HepG2 (cell line): ENCODE results near the gene BCO1. TPM values are rescaled to one million over a fixed set of nuclear protein-coding genes. Genes with fewer than 3 reads are reported as not detected.
A peak's percentile ranks its signal among the peaks of the same experiment; 100 is the strongest.

ENCODE experiments used
- ATAC-seq: fragments of 200-7000 bp; cut with Tn5 transposase; 3 replicates; pipeline ENCODE4 v1.9.1; 2020; ENCODE audit warnings: mild to moderate bottlenecking, moderate library complexity
- BruUV-seq: library from RNA; stranded (reverse); fragments of 400-500 nt; replicated peaks from 2 replicates; lab custom pipeline; 2021; lab: Mats Ljungman, UMichigan
- CTCF ChIA-PET: fragments of 300-600 bp; formaldehyde crosslinking; extraction: SDS; loops from one replicate; lab custom pipeline; 2021; ENCODE audit warnings: low total read pairs, inconsistent platforms, low intra/inter-chr PET ratio; lab: Yijun Ruan, JAX
- POLR2A ChIA-PET: fragments of 350-600 bp; sonication (Branson Sonifier 250); formaldehyde crosslinking; loops from one replicate; lab custom pipeline; 2020; ENCODE audit warnings: antibody characterized with exemption, inconsistent platforms; lab: Yijun Ruan, JAX
- DNase-seq: peaks from one replicate; pipeline ENCODE4 v3.0.0-alpha.2; 2015; ENCODE audit warnings: low spot score
- FAIRE-seq: peaks from 3 replicates; lab custom pipeline; 2011; peaks lifted over from hg19 to GRCh38; lab: Jason Lieb, UNC
- H2AFZ ChIP-seq: one replicate; pipeline ENCODE4 v1.6.1; 2011; ENCODE audit warnings: low read length, inconsistent platforms
- H3K27ac ChIP-seq: fragments of 300-600 bp; 3 replicates; pipeline ENCODE4 v1.8.0; 2011; ENCODE audit warnings: mixed run types, mild to moderate bottlenecking, mixed read lengths, low read length, inconsistent platforms; ENCODE audit not compliant: insufficient read depth; ENCODE audit errors: extremely low read length
- H3K27me3 ChIP-seq, 2 experiments: fragments of 200-600 bp in 1 of 2; 2 replicates in 1 of 2; 3 replicates in 1 of 2; pipeline versions ENCODE4 v1.6.0 to v1.8.0; 2011; ENCODE audit warnings: low read length in 2 of 2, mild to moderate bottlenecking in 2 of 2, moderate library complexity in 2 of 2, inconsistent platforms in 1 of 2; ENCODE audit not compliant: insufficient read depth in 2 of 2, control insufficient read depth in 1 of 2
- H3K36me3 ChIP-seq, 2 experiments: fragments of 200-600 bp in 1 of 2; replicated peaks in 1 of 2; 2 replicates in 1 of 2; 3 replicates in 1 of 2; pipeline versions ENCODE4 v1.5.1 to v1.8.0; 2011; ENCODE audit warnings: low read length in 2 of 2, inconsistent platforms in 1 of 2; ENCODE audit not compliant: insufficient read depth in 2 of 2, control insufficient read depth in 1 of 2
- H3K4me1 ChIP-seq: 2 replicates; pipeline ENCODE4 v1.5.1; 2012; ENCODE audit warnings: low read length, inconsistent platforms; ENCODE audit not compliant: insufficient read depth
- H3K4me2 ChIP-seq: 2 replicates; pipeline ENCODE4 v1.6.0; 2011; ENCODE audit warnings: low read depth, low read length, inconsistent platforms
- H3K4me3 ChIP-seq, 3 experiments: fragments of 200-600 bp in 1 of 3; sonication (generic), shearing (Covaris generic) in 1 of 3; replicated peaks in 1 of 3; 2 replicates each; pipeline ENCODE4 v1.5.1; 2011 to 2016; ENCODE audit warnings: low read length in 3 of 3, inconsistent platforms in 2 of 3, low read depth in 2 of 3, mild to moderate bottlenecking in 2 of 3, control low read depth in 1 of 3, mixed read lengths in 1 of 3; ENCODE audit not compliant: insufficient read depth in 1 of 3
- H3K79me2 ChIP-seq: one replicate; pipeline ENCODE4 v1.6.1; 2011; ENCODE audit warnings: low read length, inconsistent platforms; ENCODE audit not compliant: insufficient read depth
- H3K9ac ChIP-seq: 2 replicates; pipeline ENCODE4 v1.6.0; 2011; ENCODE audit warnings: mild to moderate bottlenecking, low read depth, low read length, inconsistent platforms; ENCODE audit not compliant: insufficient read depth
- H3K9me3 ChIP-seq: 2 replicates; pipeline ENCODE4 v1.5.1; 2012; ENCODE audit warnings: mild to moderate bottlenecking, low read length
- H4K20me1 ChIP-seq: 2 replicates; pipeline ENCODE4 v1.6.0; 2011; ENCODE audit warnings: inconsistent platforms, mild to moderate bottlenecking, low read length, moderate library complexity; ENCODE audit not compliant: insufficient read depth
- ATF7 ChIP-seq, 2 experiments: fragments of 450-650 bp in 1 of 2; sonication (generic) in 1 of 2; formaldehyde crosslinking in 1 of 2; IDR thresholded peaks; 2 replicates each; pipeline versions ENCODE4 v1.4.0 to v1.6.1; 2016 to 2020; ENCODE audit warnings: antibody characterized with exemption in 1 of 2, mild to moderate bottlenecking in 1 of 2, missing genetic modification reagents in 1 of 2
- FOXA1 ChIP-seq, 2 experiments: fragments of 450-650 bp in 1 of 2; sonication (generic) in 1 of 2; formaldehyde crosslinking in 1 of 2; IDR thresholded peaks; 2 replicates each; pipeline versions ENCODE4 v1.4.0 to v1.6.1; 2016 to 2020; ENCODE audit warnings: missing genetic modification reagents in 1 of 2
- WGBS: methylation state at CpG from one replicate; pipeline ENCODE4 v1.1.6; 2017; ENCODE audit warnings: low lambda C conversion rate; 5-methylcytosine and 5-hydroxymethylcytosine counted together
- in situ Hi-C: cut with HindIII; loops from 2 replicates; pipeline ENCODE4 v1.10.0; 2017; ENCODE audit warnings: low pct_unique_long_range_greater_than_20kb; ENCODE audit not compliant: extremely low pct_ligation_motif_present
- intact Hi-C: fragments of 100-400 bp; cut with micrococcal nuclease; formaldehyde crosslinking; loops from one replicate; pipeline ENCODE4 v1.10.0; 2022; ENCODE audit not compliant: unreplicated experiment
- polyA plus RNA-seq, 8 experiments: library from polyadenylated mRNA; depleted of rRNA in 3 of 8; stranded (reverse) in 7 of 8; unstranded in 1 of 8; fragments of >200 nt; fragmentation: Illumina TruSeq in 4 of 8; extraction: Trizol in 4 of 8; gene quantifications; 2 replicates each; pipeline versions ENCODE4 v1.2.1 to v1.2.3, GENCODE V29; 2011 to 2016; ENCODE audit warnings: low read depth in 4 of 8, missing spikeins in 1 of 8, mixed read lengths in 1 of 8; ENCODE audit not compliant: insufficient read depth in 1 of 8
- total RNA-seq, 5 experiments: library from RNA; depleted of rRNA; stranded (reverse); fragments of >200 nt; fragmentation: Illumina TruSeq; extraction: Trizol; gene quantifications; 2 replicates each; pipeline ENCODE4 v1.2.3, GENCODE V29; 2016; ENCODE audit warnings: low read depth in 1 of 5
- TF ChIP-seq, protein P1 (sequence below): fragments of 450-650 bp; IDR thresholded peaks from 2 replicates; pipeline ENCODE4 v1.6.1; 2017
- TF ChIP-seq, protein P2 (sequence below): sonication (generic); formaldehyde crosslinking; IDR thresholded peaks from 2 replicates; pipeline ENCODE4 v1.5.1; 2020; ENCODE audit warnings: mild to moderate bottlenecking, missing genetic modification reagents, moderate library complexity

The BCO1 gene
- total and polyA plus RNA-seq, 2 of the 13 experiments (the other 11 are each of a cell fraction or from before 2014, with no cell fraction given) = 0.11 TPM; not detected in 1

GRCh38 chr16:81265052-81265451, 26.6 kb downstream of the BCO1 start:
- H4K20me1 ChIP-seq = no peaks in the 10 kb centered on the region
- CTCF ChIA-PET = no interaction called here
- BruUV-seq = no TSS peak
- intact Hi-C loops = no loop called here
- H3K4me1 ChIP-seq = no peaks in the 10 kb centered on the region
- TF ChIP-seq, protein P1, sequence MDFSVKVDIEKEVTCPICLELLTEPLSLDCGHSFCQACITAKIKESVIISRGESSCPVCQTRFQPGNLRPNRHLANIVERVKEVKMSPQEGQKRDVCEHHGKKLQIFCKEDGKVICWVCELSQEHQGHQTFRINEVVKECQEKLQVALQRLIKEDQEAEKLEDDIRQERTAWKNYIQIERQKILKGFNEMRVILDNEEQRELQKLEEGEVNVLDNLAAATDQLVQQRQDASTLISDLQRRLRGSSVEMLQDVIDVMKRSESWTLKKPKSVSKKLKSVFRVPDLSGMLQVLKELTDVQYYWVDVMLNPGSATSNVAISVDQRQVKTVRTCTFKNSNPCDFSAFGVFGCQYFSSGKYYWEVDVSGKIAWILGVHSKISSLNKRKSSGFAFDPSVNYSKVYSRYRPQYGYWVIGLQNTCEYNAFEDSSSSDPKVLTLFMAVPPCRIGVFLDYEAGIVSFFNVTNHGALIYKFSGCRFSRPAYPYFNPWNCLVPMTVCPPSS = 0 out of 2 replicates have a peak, but pooled peaks have one; percentile 34
- TF ChIP-seq ATF7 (IDR thresholded peaks at IDR 0.05) = 0 out of 2 replicates have a peak, but pooled peaks have one; percentile 2
- no peak for TF ChIP-seq ATF7 (CRISPR knock-in tag; IDR thresholded peaks at IDR 0.05)
- TF ChIP-seq FOXA1 (IDR thresholded peaks at IDR 0.05) = 0 out of 2 replicates have a peak, but pooled peaks have one; percentile 27
- no peak for TF ChIP-seq FOXA1 (CRISPR knock-in tag; IDR thresholded peaks at IDR 0.05)
- TF ChIP-seq, protein P2, sequence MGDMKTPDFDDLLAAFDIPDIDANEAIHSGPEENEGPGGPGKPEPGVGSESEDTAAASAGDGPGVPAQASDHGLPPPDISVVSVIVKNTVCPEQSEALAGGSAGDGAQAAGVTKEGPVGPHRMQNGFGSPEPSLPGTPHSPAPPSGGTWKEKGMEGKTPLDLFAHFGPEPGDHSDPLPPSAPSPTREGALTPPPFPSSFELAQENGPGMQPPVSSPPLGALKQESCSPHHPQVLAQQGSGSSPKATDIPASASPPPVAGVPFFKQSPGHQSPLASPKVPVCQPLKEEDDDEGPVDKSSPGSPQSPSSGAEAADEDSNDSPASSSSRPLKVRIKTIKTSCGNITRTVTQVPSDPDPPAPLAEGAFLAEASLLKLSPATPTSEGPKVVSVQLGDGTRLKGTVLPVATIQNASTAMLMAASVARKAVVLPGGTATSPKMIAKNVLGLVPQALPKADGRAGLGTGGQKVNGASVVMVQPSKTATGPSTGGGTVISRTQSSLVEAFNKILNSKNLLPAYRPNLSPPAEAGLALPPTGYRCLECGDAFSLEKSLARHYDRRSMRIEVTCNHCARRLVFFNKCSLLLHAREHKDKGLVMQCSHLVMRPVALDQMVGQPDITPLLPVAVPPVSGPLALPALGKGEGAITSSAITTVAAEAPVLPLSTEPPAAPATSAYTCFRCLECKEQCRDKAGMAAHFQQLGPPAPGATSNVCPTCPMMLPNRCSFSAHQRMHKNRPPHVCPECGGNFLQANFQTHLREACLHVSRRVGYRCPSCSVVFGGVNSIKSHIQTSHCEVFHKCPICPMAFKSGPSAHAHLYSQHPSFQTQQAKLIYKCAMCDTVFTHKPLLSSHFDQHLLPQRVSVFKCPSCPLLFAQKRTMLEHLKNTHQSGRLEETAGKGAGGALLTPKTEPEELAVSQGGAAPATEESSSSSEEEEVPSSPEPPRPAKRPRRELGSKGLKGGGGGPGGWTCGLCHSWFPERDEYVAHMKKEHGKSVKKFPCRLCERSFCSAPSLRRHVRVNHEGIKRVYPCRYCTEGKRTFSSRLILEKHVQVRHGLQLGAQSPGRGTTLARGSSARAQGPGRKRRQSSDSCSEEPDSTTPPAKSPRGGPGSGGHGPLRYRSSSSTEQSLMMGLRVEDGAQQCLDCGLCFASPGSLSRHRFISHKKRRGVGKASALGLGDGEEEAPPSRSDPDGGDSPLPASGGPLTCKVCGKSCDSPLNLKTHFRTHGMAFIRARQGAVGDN (CRISPR knock-in tag) = no peak
- TF ChIP-seq, all 625 proteins: peak for 3
- FAIRE-seq = no peak
- POLR2A ChIA-PET = no interaction called here
- Histone ChIP-seq H3K27ac (no peak overlapping the region), H3K27me3 (peaks cover 0 to 3% of the 10 kb centered on the region in 2 experiments; a peak in 1 of 5 replicates), H3K36me3 (no peaks in the 10 kb centered on the region), H3K9ac (no peak overlapping the region), H3K4me2 (no peak overlapping the region), H2AFZ (no peak overlapping the region), H3K79me2 (no peaks in the 10 kb centered on the region), H3K4me3 (no peak overlapping the region), H3K9me3 (no peaks in the 10 kb centered on the region)
- DNase-seq = no peak
- in situ Hi-C loops = no loop called here
- 44% methylated on average over 2 of the region's 2 CpGs for WGBS
- ATAC-seq = no peak
